ENCODE measurements around the gene RNU7-1. TPM values are rescaled to one million over a fixed set of nuclear protein-coding genes. Genes with fewer than 3 reads are reported as not detected.

The RNU7-1 gene
- total RNA-seq, 2 experiments from 2014 or later: not detected

- POLR2A ChIA-PET: interaction anchor here (0.5 to 3.9 kb wide), 5 partner anchors 21 to 1024 kb away, joined by 4 to 26 read pairs (median 8); partner anchors contain the start of gene SPSB2
- no peak overlapping the region for H3K27ac Mint-ChIP-seq
- no peak for ATAC-seq (ENCODE audit: low read depth)
These were observed 31.3 kb upstream of the RNU7-1 start for GRCh38 chr12:6912164-6912935.

GRCh38 chr12:6914246-6914946, 29.2 kb upstream of the RNU7-1 start, which contains the start of gene ENO2:
TSS of gene ENO2 (plus strand) at chr12:6914580. CDS start at chr12:6915833, 1,253 bp downstream.
- ATAC-seq (ENCODE audit: low read depth) (peak; percentile 92), DNase-seq (peak; percentile 87)
- peak within 1 kb of the TSS; percentile 88 for H3K27ac Mint-ChIP-seq
- peaks cover 37% of the 10 kb centered on the region for H3K4me1 Mint-ChIP-seq
- no peaks in the 10 kb centered on the region for H3K27me3 Mint-ChIP-seq
- peaks cover 25% of the 10 kb centered on the region for H3K36me3 Mint-ChIP-seq
- POLR2A ChIA-PET: interaction anchor here (0.6 to 3.9 kb wide), 15 partner anchors 9 to 194 kb away, joined by 4 to 26 read pairs (median 5); partner anchors contain the start of genes C12orf57, CDCA3, LRRC23 and RNU7-1
- no peaks in the 10 kb centered on the region for H3K9me3 Mint-ChIP-seq
- peak within 1 kb of the TSS; percentile 100 for H3K4me3 Mint-ChIP-seq

More at GRCh38 chr12:6912164-6912935, 31.3 kb upstream of the RNU7-1 start:
- H3K36me3 Mint-ChIP-seq: peaks cover 16% of the 10 kb centered on the region
- DNase-seq: no peak
- peak overlapping the region; percentile 100 for H3K4me3 Mint-ChIP-seq
- H3K4me1 Mint-ChIP-seq: peaks cover 33% of the 10 kb centered on the region
- no peaks in the 10 kb centered on the region for H3K27me3 Mint-ChIP-seq
- no peaks in the 10 kb centered on the region for H3K9me3 Mint-ChIP-seq

- no peak for ATAC-seq (ENCODE audit: low read depth)
- Mint-ChIP-seq H3K4me1 (peaks cover 41% of the 10 kb centered on the region), H3K27ac (peak overlapping the region; percentile 88), H3K27me3 (no peaks in the 10 kb centered on the region), H3K9me3 (no peaks in the 10 kb centered on the region), H3K36me3 (peaks cover 32% of the 10 kb centered on the region), H3K4me3 (peak overlapping the region; percentile 100)
- POLR2A ChIA-PET: interaction anchor here (0.6 to 3.9 kb wide), 12 partner anchors 10 to 193 kb away, joined by 4 to 26 read pairs (median 6); partner anchors contain the start of genes C12orf57, CDCA3, LRRC23 and RNU7-1
- no peak for DNase-seq
These were observed 28.4 kb upstream of the RNU7-1 start for GRCh38 chr12:6914947-6915788.

- H3K9me3 Mint-ChIP-seq: no peaks in the 10 kb centered on the region
- H3K27ac Mint-ChIP-seq: peak overlapping the region; percentile 45
- POLR2A ChIA-PET: interaction anchor here (3.7 to 3.9 kb wide), 2 partner anchors 22 to 43 kb away, joined by 17 to 26 read pairs; partner anchors contain the start of gene SPSB2
- H3K27me3 Mint-ChIP-seq: no peaks in the 10 kb centered on the region
- H3K36me3 Mint-ChIP-seq: peaks cover 32% of the 10 kb centered on the region
- ATAC-seq (ENCODE audit: low read depth) (no peak), DNase-seq (no peak)
- H3K4me3 Mint-ChIP-seq: peak overlapping the region; percentile 100
- peaks cover 41% of the 10 kb centered on the region for H3K4me1 Mint-ChIP-seq
These were observed 27.8 kb upstream of the RNU7-1 start for GRCh38 chr12:6915789-6916285.

- POLR2A ChIA-PET: interaction anchor here (1.3 to 3.7 kb wide), 2 partner anchors 28 to 44 kb away, joined by 5 to 17 read pairs; partner anchors contain the start of genes C12orf57, RNU7-1 and SPSB2
- Mint-ChIP-seq H3K4me1 (peaks cover 43% of the 10 kb centered on the region), H3K27ac (peak overlapping the region; percentile 24), H3K9me3 (no peaks in the 10 kb centered on the region), H3K4me3 (peak overlapping the region; percentile 100), H3K36me3 (peaks cover 32% of the 10 kb centered on the region), H3K27me3 (no peaks in the 10 kb centered on the region)
- no peak for ATAC-seq (ENCODE audit: low read depth)
- DNase-seq: no peak
These were observed 27.0 kb upstream of the RNU7-1 start for GRCh38 chr12:6916426-6917200.

GRCh38 chr12:6917491-6918231, 26.0 kb upstream of the RNU7-1 start:
- Mint-ChIP-seq H3K36me3 (peaks cover 34% of the 10 kb centered on the region), H3K4me3 (no peak overlapping the region), H3K27me3 (no peaks in the 10 kb centered on the region), H3K9me3 (no peaks in the 10 kb centered on the region), H3K4me1 (peaks cover 45% of the 10 kb centered on the region), H3K27ac (no peak overlapping the region)
- ATAC-seq (ENCODE audit: low read depth) (no peak), DNase-seq (no peak)
- POLR2A ChIA-PET: interaction anchor here (1.3 kb wide), 1 partner anchor 27 kb away, joined by 5 read pairs; the partner anchor contains the start of genes C12orf57 and RNU7-1

GRCh38 chr12:6919588-6919987, 24.0 kb upstream of the RNU7-1 start:
- peak overlapping the region; percentile 54 for H3K27ac Mint-ChIP-seq
- no peaks in the 10 kb centered on the region for H3K27me3 Mint-ChIP-seq
- ATAC-seq (ENCODE audit: low read depth): no peak
- DNase-seq: no peak
- H3K9me3 Mint-ChIP-seq: no peaks in the 10 kb centered on the region
- POLR2A ChIA-PET: interaction anchor here (1.4 kb wide), 1 partner anchor 12 kb away, joined by 3 read pairs; no protein-coding TSS in a partner anchor
- peaks cover 37% of the 10 kb centered on the region for H3K36me3 Mint-ChIP-seq
- H3K4me1 Mint-ChIP-seq: peaks cover 44% of the 10 kb centered on the region
- H3K4me3 Mint-ChIP-seq: no peak overlapping the region

GRCh38 chr12:6921539-6921938, 22.1 kb upstream of the RNU7-1 start:
- DNase-seq (no peak), ATAC-seq (ENCODE audit: low read depth) (no peak)
- Mint-ChIP-seq H3K9me3 (no peaks in the 10 kb centered on the region), H3K27ac (no peak overlapping the region), H3K27me3 (no peaks in the 10 kb centered on the region), H3K36me3 (peaks cover 28% of the 10 kb centered on the region), H3K4me3 (no peak overlapping the region), H3K4me1 (peaks cover 34% of the 10 kb centered on the region)
- POLR2A ChIA-PET: interaction anchor here (1.0 to 1.4 kb wide), 2 partner anchors 22 to 54 kb away, joined by 3 read pairs; partner anchors contain the start of genes C12orf57, RNU7-1 and TPI1

- peak overlapping the region; percentile 42 for H3K27ac Mint-ChIP-seq
- no peak for DNase-seq
- peaks cover 21% of the 10 kb centered on the region for H3K36me3 Mint-ChIP-seq
- POLR2A ChIA-PET: interaction anchor here (1.0 kb wide), 1 partner anchor 21 kb away, joined by 3 read pairs; the partner anchor contains the start of genes C12orf57 and RNU7-1
- peaks cover 35% of the 10 kb centered on the region for H3K4me1 Mint-ChIP-seq
- no peaks in the 10 kb centered on the region for H3K27me3 Mint-ChIP-seq
- no peak overlapping the region for H3K4me3 Mint-ChIP-seq
- no peak for ATAC-seq (ENCODE audit: low read depth)
- H3K9me3 Mint-ChIP-seq: no peaks in the 10 kb centered on the region
These were observed 21.3 kb upstream of the RNU7-1 start for GRCh38 chr12:6921996-6922946.

- no peak for ATAC-seq (ENCODE audit: low read depth)
- no peak for DNase-seq
- Mint-ChIP-seq H3K27ac (peak overlapping the region; percentile 2), H3K27me3 (no peaks in the 10 kb centered on the region), H3K4me3 (no peak overlapping the region), H3K36me3 (peaks cover 17% of the 10 kb centered on the region), H3K9me3 (no peaks in the 10 kb centered on the region), H3K4me1 (peaks cover 35% of the 10 kb centered on the region)
- POLR2A ChIA-PET: interaction anchor here (0.6 to 6.7 kb wide), 3 partner anchors 14 to 25 kb away, joined by 3 to 64 read pairs (median 48); partner anchors contain the start of genes C12orf57 and RNU7-1
These were observed 20.4 kb upstream of the RNU7-1 start for GRCh38 chr12:6923003-6923732.

Measured in activated naive CD8-positive, alpha-beta T cell treated with anti-CD3 and anti-CD28 coated beads, Interleukin-2, amount 10 ng/mL, durations not matched to agents 7 days and 5 days (primary cell).